GM12878 (cell line): ENCODE measurements around the gene LSM12.

ENCODE experiments used
- CHD4 ChIP-seq: fragments of 200-600 bp; sonication (generic); IDR thresholded peaks from 2 replicates; pipeline ENCODE4 v1.6.1; 2016; ENCODE audit warnings: mild to moderate bottlenecking
- NFXL1 ChIP-seq: fragments of 450-650 bp; IDR thresholded peaks from 2 replicates; pipeline ENCODE4 v1.6.1; 2017; ENCODE audit warnings: antibody characterized with exemption, mild to moderate bottlenecking, borderline replicate concordance
- POLR2AphosphoS5 ChIP-seq: IDR thresholded peaks from 2 replicates; pipeline ENCODE4 v1.6.1; 2011; ENCODE audit warnings: mild to moderate bottlenecking, low read length, inconsistent platforms
- RAD21 ChIP-seq: IDR thresholded peaks from 2 replicates; pipeline ENCODE4 v1.6.1; 2011; ENCODE audit warnings: mild to moderate bottlenecking, low read depth, low read length, moderate library complexity; ENCODE audit not compliant: insufficient read depth
- SIN3A ChIP-seq: IDR thresholded peaks from 2 replicates; pipeline ENCODE4 v1.6.1; 2012; ENCODE audit warnings: low read depth, low read length, improper control_type of control experiment
- ZNF274 ChIP-seq: IDR thresholded peaks from one replicate; pipeline ENCODE4 v1.8.0; 2011; ENCODE audit not compliant: insufficient read length, insufficient read depth
- ZNF622 ChIP-seq: fragments of 450-650 bp; IDR thresholded peaks from 2 replicates; pipeline ENCODE4 v1.6.1; 2017; ENCODE audit warnings: mild to moderate bottlenecking, inconsistent platforms
- TF ChIP-seq, protein P1 (sequence below), 3 experiments: IDR thresholded peaks in 2 of 3; conservative IDR thresholded peaks in 1 of 3; 2 replicates each; pipeline ENCODE4 v1.5.1; 2011; ENCODE audit warnings: low read depth in 3 of 3, low read length in 3 of 3, mild to moderate bottlenecking in 3 of 3, control low read depth in 2 of 3, moderate library complexity in 2 of 3, inconsistent platforms in 1 of 3, mixed read lengths in 1 of 3; ENCODE audit not compliant: control insufficient read depth in 2 of 3, insufficient read depth in 1 of 3; ENCODE audit errors: extremely low read depth in 1 of 3
- TF ChIP-seq, protein P2 (sequence below): fragments of 450-650 bp; IDR thresholded peaks from 2 replicates; pipeline ENCODE4 v1.6.1; 2014; ENCODE audit warnings: mild to moderate bottlenecking

DNA sequence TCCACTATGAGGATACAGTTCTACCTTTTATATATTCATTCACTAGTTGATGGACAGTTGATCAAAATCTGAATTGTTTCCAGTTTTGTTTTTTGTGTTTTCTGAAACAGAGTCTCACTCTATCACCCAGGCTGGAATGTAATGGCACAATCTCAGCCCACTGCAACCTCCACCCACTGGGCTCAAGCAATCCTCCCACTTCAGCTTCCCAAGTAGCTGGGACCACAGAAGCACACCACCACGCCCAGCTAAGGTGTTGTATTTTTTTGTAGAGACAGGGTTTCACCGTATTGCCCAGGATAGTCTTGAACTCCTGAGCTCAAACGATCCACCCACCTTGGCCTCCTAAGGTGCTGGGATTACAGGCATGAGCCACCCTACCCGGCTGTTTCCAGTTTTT lies 21.0 kb downstream of the LSM12 start:
- TF ChIP-seq ZNF622 (no peak), ZNF274 (no peak), NFXL1 (no peak), CHD4 (no peak), RAD21 (no peak), POLR2AphosphoS5 (no peak), SIN3A (no peak)
- TF ChIP-seq, protein P1, sequence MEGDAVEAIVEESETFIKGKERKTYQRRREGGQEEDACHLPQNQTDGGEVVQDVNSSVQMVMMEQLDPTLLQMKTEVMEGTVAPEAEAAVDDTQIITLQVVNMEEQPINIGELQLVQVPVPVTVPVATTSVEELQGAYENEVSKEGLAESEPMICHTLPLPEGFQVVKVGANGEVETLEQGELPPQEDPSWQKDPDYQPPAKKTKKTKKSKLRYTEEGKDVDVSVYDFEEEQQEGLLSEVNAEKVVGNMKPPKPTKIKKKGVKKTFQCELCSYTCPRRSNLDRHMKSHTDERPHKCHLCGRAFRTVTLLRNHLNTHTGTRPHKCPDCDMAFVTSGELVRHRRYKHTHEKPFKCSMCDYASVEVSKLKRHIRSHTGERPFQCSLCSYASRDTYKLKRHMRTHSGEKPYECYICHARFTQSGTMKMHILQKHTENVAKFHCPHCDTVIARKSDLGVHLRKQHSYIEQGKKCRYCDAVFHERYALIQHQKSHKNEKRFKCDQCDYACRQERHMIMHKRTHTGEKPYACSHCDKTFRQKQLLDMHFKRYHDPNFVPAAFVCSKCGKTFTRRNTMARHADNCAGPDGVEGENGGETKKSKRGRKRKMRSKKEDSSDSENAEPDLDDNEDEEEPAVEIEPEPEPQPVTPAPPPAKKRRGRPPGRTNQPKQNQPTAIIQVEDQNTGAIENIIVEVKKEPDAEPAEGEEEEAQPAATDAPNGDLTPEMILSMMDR (IDR thresholded peaks at IDR 0.05 in 2 of 3, conservative IDR thresholded peaks at IDR 0.05 in 1 of 3; ENCODE audit: control insufficient read depth in 2 of 3, extremely low read depth in 1 of 3, insufficient read depth in 1 of 3, low read depth in 3 of 3, low read length in 3 of 3): no peak
- TF ChIP-seq, protein P2, sequence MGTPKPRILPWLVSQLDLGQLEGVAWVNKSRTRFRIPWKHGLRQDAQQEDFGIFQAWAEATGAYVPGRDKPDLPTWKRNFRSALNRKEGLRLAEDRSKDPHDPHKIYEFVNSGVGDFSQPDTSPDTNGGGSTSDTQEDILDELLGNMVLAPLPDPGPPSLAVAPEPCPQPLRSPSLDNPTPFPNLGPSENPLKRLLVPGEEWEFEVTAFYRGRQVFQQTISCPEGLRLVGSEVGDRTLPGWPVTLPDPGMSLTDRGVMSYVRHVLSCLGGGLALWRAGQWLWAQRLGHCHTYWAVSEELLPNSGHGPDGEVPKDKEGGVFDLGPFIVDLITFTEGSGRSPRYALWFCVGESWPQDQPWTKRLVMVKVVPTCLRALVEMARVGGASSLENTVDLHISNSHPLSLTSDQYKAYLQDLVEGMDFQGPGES: no peak
